PFSK-1 (cell line): Measurements from ENCODE around the gene KIAA0408.

Source experiments
- FOXP2 ChIP-seq: optimal IDR thresholded peaks from 2 replicates; pipeline ENCODE3; 2011; ENCODE audit warnings: borderline replicate concordance, control low read depth, inconsistent platforms; ENCODE audit not compliant: insufficient read depth; ENCODE audit errors: extremely low read length, extremely low read depth
- POLR2AphosphoS5 ChIP-seq: IDR thresholded peaks from 2 replicates; pipeline ENCODE4 v1.6.1; 2012; ENCODE audit warnings: low read depth, mild to moderate bottlenecking, control low read depth, low read length, moderate library complexity
- REST ChIP-seq, 2 experiments: IDR thresholded peaks; 2 replicates each; pipeline versions ENCODE4 v1.6.1 to v1.8.0; 2011 to 2012; ENCODE audit warnings: low read depth in 2 of 2, low read length in 2 of 2, control low read depth in 1 of 2, inconsistent platforms in 1 of 2, mild to moderate bottlenecking in 1 of 2, moderate library complexity in 1 of 2; ENCODE audit not compliant: insufficient read depth in 1 of 2
- SIN3A ChIP-seq: IDR thresholded peaks from 2 replicates; pipeline ENCODE4 v1.6.1; 2012; ENCODE audit warnings: mild to moderate bottlenecking, low read length, moderate library complexity, borderline replicate concordance; ENCODE audit not compliant: insufficient read depth
- TAF1 ChIP-seq: IDR thresholded peaks from 2 replicates; pipeline ENCODE4 v1.6.1; 2012; ENCODE audit warnings: low read length, control low read depth, borderline replicate concordance; ENCODE audit not compliant: insufficient read depth

The KIAA0408 gene

DNA sequence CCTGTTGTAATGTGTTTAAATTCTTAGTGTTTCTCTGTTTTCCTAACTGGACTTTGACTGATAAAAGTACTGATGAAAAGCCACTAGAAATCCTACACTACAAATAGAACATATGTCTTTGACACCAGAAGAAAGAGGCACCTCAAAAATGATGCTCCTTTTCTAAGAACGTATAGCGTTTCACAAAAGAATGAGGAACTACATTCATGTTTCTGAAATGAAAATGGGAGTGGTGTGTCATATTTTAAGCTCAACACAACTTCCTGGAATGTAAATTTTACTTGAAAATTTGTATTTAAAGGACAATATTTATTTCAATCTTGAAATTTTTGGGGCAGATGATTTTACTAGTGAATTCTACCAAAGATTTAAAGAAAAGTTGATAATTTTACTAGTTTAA lies 35.3 kb downstream of the KIAA0408 start:
- TF ChIP-seq TAF1 (no peak), FOXP2 (no peak), POLR2AphosphoS5 (no peak), REST (IDR thresholded peaks at IDR 0.05; ENCODE audit: insufficient read depth in 1 of 2, low read depth in 2 of 2, low read length in 2 of 2) (no peak), SIN3A (no peak)

DNA sequence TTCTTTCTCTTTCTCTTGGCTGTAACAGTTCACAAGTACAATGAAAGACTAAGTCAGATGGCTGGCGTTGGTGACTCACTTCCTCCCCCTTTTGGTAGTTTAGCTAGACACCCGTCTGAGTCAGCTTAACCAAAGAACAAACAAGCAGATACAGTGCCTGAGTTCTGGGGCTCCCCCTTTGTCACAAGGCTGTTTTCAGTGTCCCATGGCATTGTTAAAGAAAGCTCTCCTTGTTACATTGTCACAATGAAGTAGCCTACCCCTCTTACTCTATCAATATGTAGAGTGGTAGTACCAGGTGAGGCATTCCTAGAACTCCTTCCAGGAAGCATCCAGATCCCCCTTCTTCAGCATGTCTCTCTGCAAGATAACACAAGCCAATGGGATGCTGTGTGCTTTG lies 38.6 kb downstream of the KIAA0408 start:
- no peak for TF ChIP-seq TAF1
- TF ChIP-seq FOXP2 = no peak
- no peak for TF ChIP-seq POLR2AphosphoS5
- no peak for TF ChIP-seq SIN3A
- TF ChIP-seq REST (IDR thresholded peaks at IDR 0.05; ENCODE audit: insufficient read depth in 1 of 2, low read depth in 2 of 2, low read length in 2 of 2) = no peak

GRCh38 chr6:127415096-127415495 lies 44.1 kb downstream of the KIAA0408 start:
- TF ChIP-seq POLR2AphosphoS5 = no peak
- TF ChIP-seq SIN3A = no peak
- no peak for TF ChIP-seq REST (IDR thresholded peaks at IDR 0.05; ENCODE audit: insufficient read depth in 1 of 2, low read depth in 2 of 2, low read length in 2 of 2)
- TF ChIP-seq FOXP2 = no peak
- TF ChIP-seq TAF1 = no peak
